GM12873 (cell line): ENCODE results near the gene USP28.

ENCODE experiments used
- TF ChIP-seq, protein P1 (sequence below): IDR thresholded peaks from 2 replicates; pipeline ENCODE4 v1.5.1; 2012; ENCODE audit warnings: low read depth, mild to moderate bottlenecking, moderate library complexity, low read length, control low read depth; ENCODE audit not compliant: insufficient read depth; ENCODE audit errors: missing control alignments

The USP28 gene

DNA sequence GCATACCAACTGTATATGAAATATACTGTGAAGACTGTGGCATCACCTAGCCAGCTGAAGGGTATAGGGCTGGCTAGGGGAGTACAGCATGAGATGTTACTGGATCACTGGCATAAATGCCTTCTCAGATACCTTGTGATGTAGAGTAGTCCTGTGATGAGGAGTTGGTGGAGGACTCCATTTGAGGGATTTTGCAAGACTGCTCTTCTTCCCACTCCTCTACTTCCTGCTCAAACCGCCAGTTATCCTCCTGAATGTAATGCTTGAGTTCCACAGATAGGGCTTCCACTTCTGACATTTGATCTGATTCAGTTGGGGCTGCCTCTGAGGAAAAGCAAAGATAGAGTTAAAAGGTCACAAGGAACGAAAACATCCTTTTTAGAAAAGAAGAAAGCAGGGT, 66.4 kb downstream of the USP28 start:
- TF ChIP-seq, protein P1, sequence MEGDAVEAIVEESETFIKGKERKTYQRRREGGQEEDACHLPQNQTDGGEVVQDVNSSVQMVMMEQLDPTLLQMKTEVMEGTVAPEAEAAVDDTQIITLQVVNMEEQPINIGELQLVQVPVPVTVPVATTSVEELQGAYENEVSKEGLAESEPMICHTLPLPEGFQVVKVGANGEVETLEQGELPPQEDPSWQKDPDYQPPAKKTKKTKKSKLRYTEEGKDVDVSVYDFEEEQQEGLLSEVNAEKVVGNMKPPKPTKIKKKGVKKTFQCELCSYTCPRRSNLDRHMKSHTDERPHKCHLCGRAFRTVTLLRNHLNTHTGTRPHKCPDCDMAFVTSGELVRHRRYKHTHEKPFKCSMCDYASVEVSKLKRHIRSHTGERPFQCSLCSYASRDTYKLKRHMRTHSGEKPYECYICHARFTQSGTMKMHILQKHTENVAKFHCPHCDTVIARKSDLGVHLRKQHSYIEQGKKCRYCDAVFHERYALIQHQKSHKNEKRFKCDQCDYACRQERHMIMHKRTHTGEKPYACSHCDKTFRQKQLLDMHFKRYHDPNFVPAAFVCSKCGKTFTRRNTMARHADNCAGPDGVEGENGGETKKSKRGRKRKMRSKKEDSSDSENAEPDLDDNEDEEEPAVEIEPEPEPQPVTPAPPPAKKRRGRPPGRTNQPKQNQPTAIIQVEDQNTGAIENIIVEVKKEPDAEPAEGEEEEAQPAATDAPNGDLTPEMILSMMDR: no peak

DNA sequence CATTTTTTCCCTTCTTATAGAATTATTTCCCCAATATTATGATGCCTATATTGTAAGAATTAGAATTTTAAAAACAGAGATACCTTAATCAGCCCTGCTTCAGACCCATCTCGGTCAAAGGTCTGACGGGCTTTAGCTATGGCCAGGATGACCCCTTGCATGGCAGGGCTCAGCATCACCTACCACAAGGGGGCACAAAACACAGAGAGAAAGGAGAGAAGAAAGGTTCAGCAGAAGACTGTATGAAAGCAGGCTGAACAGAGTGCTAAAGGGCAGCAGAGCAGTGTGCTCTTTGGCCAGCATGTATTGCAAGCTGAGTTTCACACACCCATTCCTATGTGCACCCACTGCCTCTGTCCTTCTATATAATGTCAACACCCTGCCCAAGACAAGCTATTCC, 69.0 kb downstream of the USP28 start:
- TF ChIP-seq, protein P1: peak; percentile 68

DNA sequence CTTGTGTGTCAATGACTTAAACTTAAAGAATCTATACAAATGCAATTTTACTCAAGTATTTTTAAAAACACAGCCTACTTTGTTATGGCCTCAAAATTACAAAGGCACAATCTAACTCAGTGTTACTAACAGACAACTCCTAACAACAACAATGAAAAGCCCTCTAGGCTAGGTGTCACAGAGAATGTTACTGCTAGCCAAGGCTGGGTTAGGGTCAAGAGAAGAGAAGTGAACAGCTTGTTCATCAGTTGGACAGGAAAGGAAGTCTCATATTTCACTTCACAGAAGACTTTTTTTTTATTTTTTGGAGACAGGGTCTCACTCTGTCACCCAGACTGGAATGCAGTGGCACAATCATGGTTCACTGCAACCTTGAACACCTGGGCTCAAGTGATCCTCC, 69.7 kb downstream of the USP28 start:
- TF ChIP-seq, protein P1: no peak

DNA sequence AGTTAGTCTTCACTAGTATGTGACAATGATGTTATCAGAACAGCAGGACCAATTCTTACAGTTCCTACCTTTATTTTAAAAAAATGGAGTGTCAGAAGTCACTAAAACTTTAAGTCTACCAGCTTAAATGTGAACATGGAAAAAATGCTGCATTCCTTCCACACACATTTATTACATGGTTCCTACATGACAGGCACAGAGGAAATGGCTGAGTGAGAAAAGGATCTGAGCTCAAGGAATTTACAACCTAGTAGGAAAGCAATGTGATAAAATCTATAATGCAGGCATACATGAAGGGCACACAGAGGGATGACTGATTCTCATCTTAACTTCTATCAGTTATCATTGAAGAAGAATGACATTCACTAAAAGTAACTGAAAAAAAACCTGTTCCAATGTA, 72.8 kb downstream of the USP28 start:
- TF ChIP-seq, protein P1: no peak

DNA sequence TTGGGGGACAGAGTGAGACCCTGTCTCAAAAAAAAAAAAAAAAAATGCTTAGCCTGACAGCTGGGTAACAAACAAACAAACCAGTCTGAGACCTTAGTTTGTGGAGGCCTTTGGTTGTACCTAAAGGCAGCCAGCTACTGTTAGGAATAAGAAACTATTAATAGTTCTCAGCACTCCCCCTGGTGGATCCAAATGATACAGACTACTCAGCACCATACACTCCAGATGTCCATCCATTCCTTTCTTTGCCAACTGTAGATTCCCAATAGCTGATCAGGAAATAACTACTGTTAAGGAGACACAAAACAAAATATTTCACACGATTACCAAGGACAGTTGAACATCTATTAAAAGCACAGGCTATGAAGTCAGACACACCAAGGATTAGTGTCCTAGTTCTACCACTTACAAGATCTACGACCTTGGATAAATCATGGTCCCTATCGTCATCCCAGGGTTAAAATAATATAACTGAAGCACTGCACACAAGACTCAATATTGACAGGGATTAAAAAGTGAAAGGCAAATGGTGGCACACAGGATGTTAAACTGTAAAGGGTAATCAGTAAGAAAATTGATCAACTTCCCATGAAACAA, 78.6 kb downstream of the USP28 start:
- TF ChIP-seq, protein P1: peak; percentile 77

DNA sequence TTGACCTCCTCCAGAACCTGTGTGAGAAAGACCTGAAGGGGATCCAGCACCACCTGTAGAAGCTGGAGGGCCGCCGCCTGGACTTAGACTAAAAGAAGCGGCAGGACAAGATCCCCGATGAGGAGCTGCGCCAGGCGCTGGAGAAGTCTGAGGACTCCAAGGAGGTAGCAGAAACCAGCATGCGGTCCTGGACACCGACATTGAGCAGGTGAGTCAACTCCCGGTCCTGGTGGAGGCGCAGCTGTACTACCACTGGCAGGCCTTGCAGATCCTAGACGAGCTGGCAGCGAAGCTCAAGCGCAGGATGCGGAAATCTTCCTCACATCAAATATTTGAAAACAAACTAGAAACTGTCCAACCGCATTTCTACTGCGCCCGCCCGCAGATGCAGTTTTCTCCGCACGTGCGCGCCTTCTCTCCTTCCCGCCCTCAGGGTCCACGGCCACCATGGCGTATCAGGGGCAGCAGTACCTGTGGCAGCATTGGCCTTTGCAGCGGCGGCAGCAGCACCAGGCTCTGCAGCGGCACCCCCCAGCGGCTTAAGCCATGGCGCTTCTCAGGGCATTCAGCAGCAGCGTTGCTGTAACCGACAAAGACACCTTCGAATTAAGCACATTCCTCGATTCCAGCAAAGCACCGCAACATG, 85.6 kb downstream of the USP28 start:
- TF ChIP-seq, protein P1: no peak

DNA sequence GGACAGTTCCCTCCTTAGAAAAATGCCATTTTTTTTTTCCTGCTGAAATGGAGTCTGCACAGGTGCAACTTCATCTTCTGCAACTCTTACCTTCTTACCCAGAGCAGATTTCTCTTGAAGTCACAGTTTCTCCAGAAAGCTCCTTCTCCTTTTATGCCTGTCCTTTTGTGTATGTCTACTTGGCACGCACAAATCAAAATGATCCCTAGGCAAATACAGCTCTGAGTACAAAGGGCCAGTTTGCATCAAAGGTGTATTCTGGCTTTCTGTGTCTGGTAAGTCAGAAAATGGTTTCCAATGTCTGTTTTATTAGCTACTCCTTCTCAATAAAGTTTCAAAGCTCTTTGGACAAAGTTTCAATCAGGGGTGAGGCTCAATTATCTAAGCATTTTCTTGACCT, 93.2 kb downstream of the USP28 start:
- TF ChIP-seq, protein P1: no peak
